ENCODE data around the gene TNC. TPM values are rescaled to one million over a fixed set of nuclear protein-coding genes. Genes with fewer than 3 reads are reported as not detected.

TNC gene
- total RNA-seq, 2 experiments from 2014 or later: 0.03 TPM; not detected in 1

DNA sequence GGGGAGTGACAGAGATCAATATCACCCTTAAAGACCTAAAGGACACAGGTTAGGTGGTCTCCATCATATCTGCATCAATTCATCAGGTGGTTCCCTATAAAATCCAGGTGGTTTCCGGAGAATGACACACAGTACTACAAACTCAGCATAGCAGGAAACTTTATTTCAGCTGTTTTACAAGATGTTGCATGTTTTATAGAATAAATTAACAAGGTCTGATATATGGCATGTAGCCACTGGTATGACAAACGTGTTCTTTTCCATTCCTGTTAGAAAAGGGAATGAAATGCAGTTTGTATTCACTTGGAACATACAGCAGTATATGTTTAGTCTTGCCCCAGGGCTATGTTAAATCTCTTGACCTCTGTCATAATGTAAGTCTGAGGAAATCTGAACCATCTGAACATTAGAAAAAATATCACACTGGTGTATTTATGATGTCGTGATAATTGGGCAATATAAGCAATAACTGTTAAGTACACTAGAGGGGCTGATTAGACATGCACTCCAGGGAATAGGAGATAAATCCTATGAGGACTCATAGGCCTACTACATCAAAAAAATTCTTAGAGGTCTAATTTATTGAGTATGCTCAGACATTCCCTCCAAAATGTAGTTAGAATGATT lies 145.3 kb downstream of the TNC start:
- H3K4me3 Mint-ChIP-seq: no peak overlapping the region
- ATAC-seq (ENCODE audit: low read depth): no peak

More for the DNA sequence above, 145.3 kb downstream of the TNC start:
- DNase-seq: no peak
- no peak overlapping the region for H3K27ac Mint-ChIP-seq
- POLR2A ChIA-PET: interaction anchor here (1.3 kb wide), 1 partner anchor 8 kb away, joined by 5 read pairs; no protein-coding TSS in a partner anchor
- H3K9me3 Mint-ChIP-seq: peaks cover 9% of the 10 kb centered on the region
- peaks cover 23% of the 10 kb centered on the region for H3K4me1 Mint-ChIP-seq
- H3K27me3 Mint-ChIP-seq: peaks cover 2% of the 10 kb centered on the region
- peaks cover 25% of the 10 kb centered on the region for H3K36me3 Mint-ChIP-seq

Other genes with a start within 250 kb of the TNC start
- gene TNFSF8, start 187.6 kb downstream of the TNC start, total RNA-seq: 10 to 100 TPM; 54.2 to 56.4 TPM